Neuronal stem cell (in vitro differentiated cells): ENCODE measurements around the gene ANKRD33.

Experiments
- DNase-seq: peaks from one replicate; pipeline ENCODE4 v3.0.0-alpha.2; 2013; ENCODE audit warnings: low spot score
- H2AFZ ChIP-seq: one replicate; pipeline ENCODE4 v1.6.1; 2013; ENCODE audit warnings: mild to moderate bottlenecking, low read length, inconsistent platforms
- H2AK5ac ChIP-seq: 2 replicates; pipeline ENCODE4 v1.6.1; 2013; ENCODE audit warnings: low read depth, mild to moderate bottlenecking, inconsistent platforms, low read length, moderate library complexity, mixed read lengths
- H2BK120ac ChIP-seq: 2 replicates; pipeline ENCODE4 v1.6.1; 2013; ENCODE audit warnings: low read depth, mild to moderate bottlenecking, inconsistent platforms, low read length, moderate library complexity, mixed read lengths
- H2BK12ac ChIP-seq: one replicate; pipeline ENCODE4 v1.6.1; 2013; ENCODE audit warnings: low read length, inconsistent platforms
- H2BK15ac ChIP-seq: 2 replicates; pipeline ENCODE4 v1.6.1; 2013; ENCODE audit warnings: mild to moderate bottlenecking, low read length, inconsistent platforms, mixed read lengths
- H2BK5ac ChIP-seq: one replicate; pipeline ENCODE4 v1.6.1; 2013; ENCODE audit warnings: inconsistent platforms, mild to moderate bottlenecking, low read length, moderate library complexity
- H3K14ac ChIP-seq: one replicate; pipeline ENCODE4 v1.6.1; 2013; ENCODE audit warnings: low read length, inconsistent platforms
- H3K18ac ChIP-seq: 2 replicates; pipeline ENCODE4 v1.6.1; 2013; ENCODE audit warnings: low read length, inconsistent platforms
- H3K23ac ChIP-seq: 2 replicates; pipeline ENCODE4 v1.6.1; 2013; ENCODE audit warnings: low read depth, mild to moderate bottlenecking, mixed read lengths, low read length, inconsistent platforms; ENCODE audit not compliant: poor library complexity
- H3K27ac ChIP-seq: replicated peaks from 3 replicates; pipeline ENCODE4 v1.5.1; 2013; ENCODE audit warnings: low read length, inconsistent platforms
- H3K27me3 ChIP-seq, 3 experiments: 2 replicates each; pipeline ENCODE4 v1.6.1; 2013; ENCODE audit warnings: low read length in 3 of 3, mild to moderate bottlenecking in 2 of 3, inconsistent platforms in 1 of 3, low read depth in 1 of 3, mixed read lengths in 1 of 3, moderate library complexity in 1 of 3; ENCODE audit not compliant: control insufficient read depth in 3 of 3, insufficient read depth in 3 of 3
- H3K36me3 ChIP-seq, 2 donors: replicated peaks in 1 of 2; 2 replicates each; pipeline ENCODE4 v1.6.1; 2013; ENCODE audit warnings: low read length in 2 of 2; ENCODE audit not compliant: control insufficient read depth in 2 of 2, insufficient read depth in 2 of 2
- H3K4ac ChIP-seq: 2 replicates; pipeline ENCODE4 v1.6.1; 2013; ENCODE audit warnings: inconsistent platforms, mild to moderate bottlenecking, low read length, moderate library complexity
- H3K4me1 ChIP-seq, 2 donors: 1 replicate in 1 of 2; 2 replicates in 1 of 2; pipeline ENCODE4 v1.6.1; 2013; ENCODE audit warnings: low read length in 2 of 2, low read depth in 1 of 2; ENCODE audit not compliant: control insufficient read depth in 2 of 2, insufficient read depth in 1 of 2
- H3K4me2 ChIP-seq: one replicate; pipeline ENCODE4 v1.6.1; 2013; ENCODE audit warnings: mild to moderate bottlenecking, low read length, inconsistent platforms; ENCODE audit not compliant: insufficient read depth, poor library complexity, severe bottlenecking
- H3K4me3 ChIP-seq, 2 donors: 2 replicates each; pipeline ENCODE4 v1.5.1; 2013; ENCODE audit warnings: low read length in 2 of 2, mild to moderate bottlenecking in 2 of 2, inconsistent platforms in 1 of 2, moderate library complexity in 1 of 2
- H3K79me1 ChIP-seq: one replicate; pipeline ENCODE4 v1.6.1; 2013; ENCODE audit warnings: low read depth, mild to moderate bottlenecking, inconsistent platforms, low read length, moderate library complexity
- H3K9ac ChIP-seq: one replicate; pipeline ENCODE4 v1.6.1; 2013; ENCODE audit warnings: mild to moderate bottlenecking, low read depth, low read length, inconsistent platforms; ENCODE audit not compliant: poor library complexity
- H3K9me3 ChIP-seq, 2 donors: replicated peaks in 1 of 2; 2 replicates each; pipeline versions ENCODE3 to v1.6.1; 2013; ENCODE audit warnings: low read length in 2 of 2, mild to moderate bottlenecking in 2 of 2, inconsistent platforms in 1 of 2, low read depth in 1 of 2, mixed read lengths in 1 of 2, moderate library complexity in 1 of 2; ENCODE audit not compliant: control insufficient read depth in 2 of 2, insufficient read depth in 1 of 2
- H4K8ac ChIP-seq: one replicate; pipeline ENCODE4 v1.6.1; 2013; ENCODE audit warnings: low read depth, mild to moderate bottlenecking, inconsistent platforms, low read length, moderate library complexity
- H4K91ac ChIP-seq: one replicate; pipeline ENCODE4 v1.6.1; 2013; ENCODE audit warnings: low read length, low read depth, mild to moderate bottlenecking, inconsistent platforms; ENCODE audit not compliant: poor library complexity
- WGBS, 2 donors: extraction: QIAGEN DNeasy Blood & Tissue Kit; methylation state at CpG; one replicate each; pipeline ENCODE4 v1.1.7; 2013; ENCODE audit warnings: missing lambda C conversion rate in 2 of 2, mixed read lengths in 1 of 2; ENCODE audit not compliant: insufficient read length in 2 of 2, insufficient replicate concordance in 1 of 2; ENCODE audit errors: extremely low coverage in 2 of 2; 5-methylcytosine and 5-hydroxymethylcytosine counted together

ANKRD33 gene

DNA sequence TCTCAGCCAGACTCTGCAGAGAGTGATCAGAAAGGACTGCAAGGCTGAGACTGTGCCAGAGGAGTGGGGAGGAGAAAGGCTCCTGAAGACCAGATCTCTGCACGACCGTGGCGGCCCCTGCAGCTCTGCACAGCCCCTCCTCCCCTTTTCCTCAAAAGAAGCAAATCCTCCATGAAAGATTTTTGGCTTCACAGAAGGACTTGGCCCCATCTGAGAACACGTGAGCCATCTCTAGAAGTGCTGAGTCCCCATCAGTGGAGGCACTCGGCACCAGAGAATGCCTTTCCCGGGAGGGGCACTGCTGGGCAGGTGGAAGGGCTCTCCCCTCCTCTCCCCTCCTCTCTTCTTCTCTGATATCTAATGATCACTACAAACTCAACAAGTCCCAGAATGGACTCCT is 46.2 kb upstream of the ANKRD33 start:
- Histone ChIP-seq H2BK12ac (no peak overlapping the region), H3K4ac (no peak overlapping the region), H4K91ac (no peak overlapping the region), H2BK15ac (no peak overlapping the region), H3K14ac (no peak overlapping the region), H3K79me1 (peaks cover 11% of the 10 kb centered on the region), H3K36me3 (peaks cover 2 to 63% of the 10 kb centered on the region in 2 donors), H2AFZ (no peak overlapping the region), H2BK120ac (no peak overlapping the region), H3K9ac (no peak overlapping the region), H2AK5ac (peak overlapping the region; percentile 1), H4K8ac (no peak overlapping the region), H3K4me3 (no peak overlapping the region), H3K18ac (peak overlapping the region; percentile 20), H3K4me1 (peaks cover 32 to 65% of the 10 kb centered on the region in 2 donors), H2BK5ac (peak overlapping the region; percentile 4), H3K9me3 (no peaks in the 10 kb centered on the region), H3K23ac (no peak overlapping the region), H3K4me2 (no peak overlapping the region), H3K27ac (no peak overlapping the region), H3K27me3 (no peaks in the 10 kb centered on the region)
- DNase-seq: no peak
- no CpG with 5 or more reads among the region's 6 CpGs for WGBS, 2 donors

DNA sequence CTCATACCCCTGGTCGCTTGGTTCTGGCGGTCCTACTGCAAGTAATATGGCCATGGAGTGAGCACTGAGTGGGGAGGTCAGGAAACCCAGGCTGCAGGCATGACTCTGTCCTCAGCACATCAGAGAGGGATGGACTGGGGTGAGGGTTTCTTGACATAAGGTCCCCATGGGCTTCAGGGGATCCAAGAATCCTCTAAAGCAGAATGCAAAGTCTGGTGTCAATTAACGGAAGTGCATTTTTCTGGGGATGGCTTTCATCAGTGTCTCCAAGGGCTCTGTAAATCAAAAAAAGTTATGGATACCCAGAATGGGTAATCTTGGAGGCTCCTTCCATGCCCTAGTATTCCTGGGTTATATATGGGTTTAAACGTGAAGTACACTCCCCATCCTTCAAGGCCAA is 43.0 kb upstream of the ANKRD33 start:
- H2BK12ac ChIP-seq: no peak overlapping the region
- peaks cover 22 to 41% of the 10 kb centered on the region in 2 donors for H3K4me1 ChIP-seq
- peaks cover 2 to 55% of the 10 kb centered on the region in 2 donors for H3K36me3 ChIP-seq
- no peak overlapping the region for H3K4ac ChIP-seq
- no peak overlapping the region for H4K91ac ChIP-seq
- H3K14ac ChIP-seq: no peak overlapping the region
- no peak overlapping the region for H3K9ac ChIP-seq
- DNase-seq: no peak
- H4K8ac ChIP-seq: no peak overlapping the region
- H2AK5ac ChIP-seq: no peak overlapping the region
- H3K4me2 ChIP-seq: no peak overlapping the region
- H2AFZ ChIP-seq: no peak overlapping the region
- peaks cover 14% of the 10 kb centered on the region for H3K79me1 ChIP-seq
- no peaks in the 10 kb centered on the region for H3K9me3 ChIP-seq
- WGBS, 2 donors: no CpG with 5 or more reads among the region's 4 CpGs
- H3K4me3 ChIP-seq: no peak overlapping the region
- H3K23ac ChIP-seq: no peak overlapping the region
- H2BK120ac ChIP-seq: no peak overlapping the region
- H3K27ac ChIP-seq: no peak overlapping the region
- no peaks in the 10 kb centered on the region for H3K27me3 ChIP-seq
- no peak overlapping the region for H2BK5ac ChIP-seq
- no peak overlapping the region for H3K18ac ChIP-seq
- no peak overlapping the region for H2BK15ac ChIP-seq

DNA sequence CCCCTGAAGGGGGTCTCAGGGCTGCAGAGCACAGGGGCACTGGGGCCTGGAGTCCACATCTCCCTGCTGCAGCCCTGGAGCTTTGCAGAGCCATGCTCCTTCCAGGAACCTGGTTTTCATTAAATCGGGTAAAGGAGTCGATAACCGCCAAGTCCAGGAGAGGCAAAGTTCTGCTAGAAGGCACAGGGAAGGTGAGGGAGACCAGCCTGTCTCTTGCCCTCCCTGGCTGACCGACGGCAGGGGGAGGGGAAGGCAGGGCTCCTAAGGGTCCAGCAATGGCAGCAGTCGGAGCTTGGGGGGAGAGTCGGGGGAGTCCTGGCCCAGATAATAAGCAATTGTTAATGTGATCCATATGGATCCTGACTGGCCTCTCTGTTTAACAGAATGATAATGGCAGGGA is 42.4 kb upstream of the ANKRD33 start:
- Histone ChIP-seq H2AK5ac (peak overlapping the region; percentile 31), H3K4me2 (no peak overlapping the region), H4K91ac (no peak overlapping the region), H2BK15ac (no peak overlapping the region), H3K4me3 (no peak overlapping the region), H3K27me3 (no peaks in the 10 kb centered on the region), H3K36me3 (peaks cover 2 to 54% of the 10 kb centered on the region in 2 donors), H3K27ac (no peak overlapping the region), H3K18ac (peak overlapping the region; percentile 25), H3K4ac (no peak overlapping the region), H2BK120ac (no peak overlapping the region), H3K9me3 (no peaks in the 10 kb centered on the region), H3K23ac (no peak overlapping the region), H3K14ac (no peak overlapping the region), H3K79me1 (peaks cover 14% of the 10 kb centered on the region), H2AFZ (no peak overlapping the region), H3K9ac (no peak overlapping the region), H4K8ac (no peak overlapping the region), H2BK5ac (no peak overlapping the region), H2BK12ac (no peak overlapping the region), H3K4me1 (peaks cover 22 to 40% of the 10 kb centered on the region in 2 donors)
- DNase-seq: no peak
- no CpG with 5 or more reads among the region's 7 CpGs for WGBS, 2 donors

DNA sequence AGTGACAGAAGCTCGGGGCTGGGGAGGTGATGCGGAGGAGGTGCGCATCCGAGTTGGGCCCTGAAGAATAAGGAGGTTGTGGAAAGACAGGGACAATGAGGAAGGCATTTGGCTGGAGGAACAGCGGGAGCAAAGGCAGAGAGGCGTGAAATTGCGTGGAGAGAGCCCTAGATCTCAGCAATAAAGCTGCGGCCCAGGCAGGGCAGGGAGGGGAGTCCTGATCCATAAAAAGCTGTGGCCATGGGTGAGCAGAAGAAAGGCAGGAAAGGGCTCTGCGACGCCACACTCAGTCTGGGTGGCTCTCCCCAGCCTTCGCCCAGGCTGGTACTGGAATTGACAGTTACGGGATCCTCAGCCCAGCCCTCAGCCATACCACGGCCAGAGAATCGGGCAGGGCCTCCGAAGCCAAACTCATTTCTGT is 41.6 kb upstream of the ANKRD33 start:
- peaks cover 4 to 51% of the 10 kb centered on the region in 2 donors for H3K36me3 ChIP-seq
- no peak overlapping the region for H4K91ac ChIP-seq
- no peak overlapping the region for H4K8ac ChIP-seq
- H3K18ac ChIP-seq: peak overlapping the region; percentile 78
- WGBS, 2 donors: no CpG with 5 or more reads among the region's 15 CpGs
- no peaks in the 10 kb centered on the region for H3K9me3 ChIP-seq
- peak overlapping the region; percentile 5 for H2BK15ac ChIP-seq
- H3K4ac ChIP-seq: no peak overlapping the region
- peak overlapping the region; percentile 20 for H3K27ac ChIP-seq
- H3K9ac ChIP-seq: no peak overlapping the region
- H2BK120ac ChIP-seq: peak overlapping the region; percentile 25
- H2AFZ ChIP-seq: no peak overlapping the region
- H3K14ac ChIP-seq: no peak overlapping the region
- peak overlapping the region; percentile 1 to 80 for H3K4me3 ChIP-seq
- no peak for DNase-seq
- H3K27me3 ChIP-seq: no peaks in the 10 kb centered on the region
- H2BK5ac ChIP-seq: no peak overlapping the region
- no peak overlapping the region for H3K23ac ChIP-seq
- H3K4me1 ChIP-seq: peaks cover 23 to 39% of the 10 kb centered on the region in 2 donors
- peaks cover 14% of the 10 kb centered on the region for H3K79me1 ChIP-seq
- no peak overlapping the region for H2BK12ac ChIP-seq
- H3K4me2 ChIP-seq: peak overlapping the region; percentile 93
- H2AK5ac ChIP-seq: no peak overlapping the region
